Common myeloid progenitor, CD34-positive (primary cell): ENCODE results near the gene ISG15.
"Not testable (repeated sequence)": the region's sequence is repeated elsewhere in the genome, so short reads cannot be mapped to it uniquely, and the experiment has no call there.

Experiments used
- CTCF ChIA-PET: fragments of 350-600 bp; sonication (Branson Sonifier 250); formaldehyde crosslinking; loops from one replicate; lab custom pipeline; 2021; ENCODE audit warnings: antibody characterized with exemption; lab: Charles Lee
- POLR2A ChIA-PET: fragments of 350-600 bp; sonication (Branson Sonifier 250); formaldehyde crosslinking; loops from one replicate; lab custom pipeline; 2021; ENCODE audit warnings: antibody characterized with exemption; lab: Charles Lee
- DNase-seq, 3 donors: peaks; one replicate each; pipeline versions ENCODE4 v3.0.0 to v3.0.0-alpha.2; 2013
- H3K27ac ChIP-seq, 2 experiments: 1 replicate in 1 of 2; 2 replicates in 1 of 2; pipeline ENCODE4 v1.7.0; 2013; ENCODE audit warnings: inconsistent platforms in 2 of 2, low read length in 2 of 2, mild to moderate bottlenecking in 2 of 2, low read depth in 1 of 2, moderate library complexity in 1 of 2; ENCODE audit not compliant: severe bottlenecking in 2 of 2, insufficient read depth in 1 of 2, poor library complexity in 1 of 2
- H3K27me3 ChIP-seq, 5 experiments: replicated peaks in 2 of 5; 1 replicate in 3 of 5; 2 replicates in 2 of 5; pipeline versions ENCODE4 v1.6.1 to v1.7.0; 2013; ENCODE audit warnings: low read length in 4 of 5, mild to moderate bottlenecking in 2 of 5, moderate library complexity in 2 of 5, inconsistent platforms in 1 of 5; ENCODE audit not compliant: insufficient read depth in 5 of 5, control insufficient read depth in 4 of 5
- H3K36me3 ChIP-seq, 4 experiments: 1 replicate in 2 of 4; 2 replicates in 2 of 4; pipeline versions ENCODE4 v1.6.1 to v1.7.0; 2013; ENCODE audit warnings: low read length in 3 of 4, control low read depth in 1 of 4, mild to moderate bottlenecking in 1 of 4; ENCODE audit not compliant: control insufficient read depth in 4 of 4, insufficient read depth in 4 of 4
- H3K4me1 ChIP-seq, 4 experiments: 1 replicate in 3 of 4; 2 replicates in 1 of 4; pipeline versions ENCODE4 v1.6.1 to v1.7.1; 2013; ENCODE audit warnings: low read length in 3 of 4, mild to moderate bottlenecking in 3 of 4, control low read depth in 1 of 4, inconsistent platforms in 1 of 4, moderate library complexity in 1 of 4; ENCODE audit not compliant: control insufficient read depth in 4 of 4, insufficient read depth in 4 of 4; ENCODE audit errors: control extremely low read depth in 1 of 4
- H3K4me3 ChIP-seq, 7 experiments: 1 replicate in 4 of 7; 2 replicates in 3 of 7; pipeline versions ENCODE4 v1.5.1 to v1.7.0; 2013; ENCODE audit warnings: mild to moderate bottlenecking in 7 of 7, low read length in 6 of 7, moderate library complexity in 6 of 7, inconsistent platforms in 2 of 7, low read depth in 2 of 7, control low read depth in 1 of 7; ENCODE audit not compliant: insufficient read depth in 4 of 7, control insufficient read depth in 1 of 7; ENCODE audit errors: extremely low read depth in 1 of 7
- H3K9me3 ChIP-seq, 5 experiments: 1 replicate in 4 of 5; 2 replicates in 1 of 5; pipeline versions ENCODE4 v1.6.1 to v1.7.1; 2013; ENCODE audit warnings: low read length in 4 of 5, mild to moderate bottlenecking in 2 of 5, inconsistent platforms in 1 of 5, low read depth in 1 of 5, moderate library complexity in 1 of 5; ENCODE audit not compliant: control insufficient read depth in 4 of 5, insufficient read depth in 2 of 5; ENCODE audit errors: control extremely low read depth in 1 of 5
- WGBS: methylation state at CpG from one replicate; pipeline ENCODE4 v1.1.5; 2013; ENCODE audit not compliant: insufficient coverage; 5-methylcytosine and 5-hydroxymethylcytosine counted together

Gene ISG15

GRCh38 chr1:1030867-1031658, 17.8 kb downstream of the ISG15 start:
- CTCF ChIA-PET, result interaction anchor here (0.7 to 2.8 kb wide), 8 partner anchors 10 to 261 kb away, joined by 3 to 12 read pairs (median 3); partner anchors contain the start of gene ISG15
- POLR2A ChIA-PET, H3K36me3 ChIP-seq, DNase-seq, H3K4me3 ChIP-seq, H3K9me3 ChIP-seq, H3K27ac ChIP-seq: not testable (repeated sequence)
- Histone ChIP-seq H3K27me3 (peaks cover 0 to 58% (median 5%) of the 10 kb centered on the region in 5 experiments), H3K4me1 (peaks cover 0 to 21% (median 19%) of the 10 kb centered on the region in 4 experiments)
- 97% methylated on average over 6 of the region's 7 CpGs for WGBS

DNA sequence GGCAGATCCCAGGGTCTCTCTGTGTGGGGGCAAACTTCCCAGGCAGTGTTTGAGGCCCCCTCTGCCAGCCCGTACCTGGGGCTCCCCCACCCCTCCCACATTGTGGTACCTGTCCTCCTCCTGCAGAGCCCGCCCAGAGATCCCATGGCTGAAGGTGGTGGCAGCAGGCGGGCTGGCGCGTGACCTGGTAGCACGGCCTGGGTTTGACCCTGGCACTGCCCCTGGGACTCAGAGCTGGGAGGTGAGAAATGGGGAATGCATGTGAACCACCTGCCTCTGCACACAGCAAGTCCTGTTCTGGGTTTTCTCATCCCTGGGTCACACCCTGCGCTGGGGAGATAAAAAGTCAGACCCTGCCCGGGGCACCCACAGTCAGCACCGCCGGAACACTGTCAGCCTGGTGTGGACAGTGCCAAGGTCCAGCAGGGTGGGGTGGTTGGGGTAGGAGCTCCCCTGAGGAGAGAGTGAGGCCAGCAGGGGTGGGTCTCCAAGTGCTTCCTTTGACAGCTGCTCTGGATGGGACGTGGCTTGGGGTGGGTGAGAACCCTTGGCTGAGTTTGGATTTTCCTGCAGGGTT, 18.4 kb downstream of the ISG15 start:
- Histone ChIP-seq H3K27ac (no peak overlapping the region), H3K9me3 (no peaks in the 10 kb centered on the region), H3K27me3 (peaks cover 0 to 63% (median 5%) of the 10 kb centered on the region in 5 experiments), H3K36me3 (no peaks in the 10 kb centered on the region), H3K4me1 (peaks cover 0 to 21% (median 18%) of the 10 kb centered on the region in 4 experiments), H3K4me3 (no peak overlapping the region)
- WGBS, result 89% methylated on average over 4 of the region's 11 CpGs
- ChIA-PET CTCF (interaction anchor here (0.7 to 2.8 kb wide), 12 partner anchors 11 to 260 kb away, joined by 3 to 12 read pairs (median 3); partner anchors contain the start of gene ISG15), POLR2A (no interaction called here)
- no peak for DNase-seq

- ChIA-PET POLR2A (no interaction called here), CTCF (interaction anchor here (1.1 to 2.8 kb wide), 9 partner anchors 12 to 260 kb away, joined by 3 to 12 read pairs (median 4); partner anchors contain the start of gene ISG15)
- H3K36me3 ChIP-seq, result no peaks in the 10 kb centered on the region
- no peak overlapping the region for H3K27ac ChIP-seq
- peak; percentile 26 to 65 (median 58) for DNase-seq
- 23% methylated on average over 6 of the region's 16 CpGs for WGBS
- H3K9me3 ChIP-seq, result no peaks in the 10 kb centered on the region
- H3K27me3 ChIP-seq, result peaks cover 0 to 65% (median 5%) of the 10 kb centered on the region in 5 experiments
- peak overlapping the region in 3 of 7 experiments; percentile 19 to 69 (median 55) for H3K4me3 ChIP-seq
- peaks cover 0 to 21% (median 17%) of the 10 kb centered on the region in 4 experiments for H3K4me1 ChIP-seq
Observed at GRCh38 chr1:1032424-1032823, 19.1 kb downstream of the ISG15 start.

DNA sequence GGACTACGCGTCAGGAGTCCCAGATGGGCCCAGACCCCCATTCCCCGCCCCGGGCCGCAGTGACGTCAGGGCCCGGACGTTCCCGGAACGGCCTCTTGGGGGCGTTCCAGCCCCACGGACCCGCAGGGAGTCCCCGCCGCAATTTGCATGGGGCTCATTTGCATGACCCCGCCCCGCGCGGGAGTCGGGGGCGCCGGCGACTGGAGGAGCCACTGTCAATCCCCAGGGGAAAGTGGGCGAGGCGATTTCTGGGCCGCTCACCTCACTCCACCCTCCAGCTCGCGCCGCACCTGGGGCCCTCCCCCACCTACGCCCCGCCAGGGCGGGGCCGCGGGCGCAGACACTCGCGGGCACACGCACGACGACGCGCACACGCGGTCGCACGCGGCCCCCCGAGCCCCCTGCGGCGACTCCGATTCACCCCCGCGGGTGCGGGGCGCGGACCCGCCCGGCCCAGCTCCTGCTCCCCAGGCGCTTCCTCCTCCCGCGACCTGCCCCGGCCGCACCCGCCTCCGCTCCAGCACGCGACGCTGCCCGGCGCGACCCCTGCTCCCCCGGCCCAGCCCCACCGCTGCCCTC, 19.8 kb downstream of the ISG15 start:
- H3K4me1 ChIP-seq, result peaks cover 0 to 21% (median 17%) of the 10 kb centered on the region in 4 experiments
- H3K4me3 ChIP-seq, result peak overlapping the region in 6 of 7 experiments; percentile 18 to 69 (median 50)
- no peaks in the 10 kb centered on the region for H3K36me3 ChIP-seq
- WGBS, result 0% methylated on average over 53 of the region's 73 CpGs
- ChIA-PET CTCF (interaction anchor here (0.5 to 2.8 kb wide), 11 partner anchors 9 to 204 kb away, joined by 3 to 12 read pairs (median 4); partner anchors contain the start of gene ISG15), POLR2A (no interaction called here)
- DNase-seq, result peak; percentile 88 to 93 (median 92)
- H3K27ac ChIP-seq, result no peak overlapping the region
- no peaks in the 10 kb centered on the region for H3K9me3 ChIP-seq
- H3K27me3 ChIP-seq, result peaks cover 0 to 70% (median 6%) of the 10 kb centered on the region in 5 experiments

- H3K4me3 ChIP-seq, result peak overlapping the region in 5 of 7 experiments; percentile 17 to 50 (median 33)
- under 1% methylated on average over 55 of the region's 71 CpGs for WGBS
- H3K27me3 ChIP-seq, result peaks cover 0 to 78% (median 11%) of the 10 kb centered on the region in 5 experiments
- ChIA-PET CTCF (interaction anchor here (1.0 to 2.8 kb wide), 7 partner anchors 10 to 88 kb away, joined by 3 to 7 read pairs (median 4); partner anchors contain the start of gene ISG15), POLR2A (no interaction called here)
- no peaks in the 10 kb centered on the region for H3K36me3 ChIP-seq
- H3K9me3 ChIP-seq, result no peaks in the 10 kb centered on the region
- peaks cover 0 to 27% (median 24%) of the 10 kb centered on the region in 4 experiments for H3K4me1 ChIP-seq
- H3K27ac ChIP-seq, result no peak overlapping the region
- no peak for DNase-seq
Observed at GRCh38 chr1:1033731-1034438, 20.6 kb downstream of the ISG15 start.

DNA sequence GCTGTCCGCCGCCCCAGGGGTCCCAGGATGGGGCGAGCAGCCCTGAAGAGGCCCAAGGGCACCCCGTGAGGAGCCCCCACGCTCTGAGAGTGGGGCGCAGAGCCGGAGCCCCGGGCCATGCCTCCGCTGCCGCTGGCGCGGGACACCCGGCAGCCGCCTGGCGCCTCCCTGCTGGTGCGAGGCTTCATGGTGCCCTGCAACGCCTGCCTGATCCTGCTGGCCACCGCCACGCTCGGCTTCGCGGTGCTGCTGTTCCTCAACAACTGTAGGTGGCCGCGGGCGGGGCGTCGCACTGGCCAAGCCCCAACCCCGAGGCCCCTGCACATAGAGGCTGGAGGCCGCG, 21.1 kb downstream of the ISG15 start:
- POLR2A ChIA-PET, result no interaction called here
- Histone ChIP-seq H3K27me3 (peaks cover 0 to 83% (median 11%) of the 10 kb centered on the region in 5 experiments), H3K36me3 (no peaks in the 10 kb centered on the region), H3K4me3 (no peak overlapping the region), H3K9me3 (no peaks in the 10 kb centered on the region), H3K27ac (no peak overlapping the region), H3K4me1 (peaks cover 0 to 33% (median 30%) of the 10 kb centered on the region in 4 experiments)
- CTCF ChIA-PET, result no interaction called here
- WGBS, result 28% methylated on average over 26 of the region's 30 CpGs
- peak in 2 of 3 donors; percentile 59 to 60 for DNase-seq
